ENCODE measurements around the gene DDIT4. TPM values are rescaled to one million over a fixed set of nuclear protein-coding genes. Genes with fewer than 3 reads are reported as not detected.
A peak's percentile ranks its signal among the peaks of the same experiment; 100 is the strongest.
"Not testable (repeated sequence)": the region's sequence is repeated elsewhere in the genome, so short reads cannot be mapped to it uniquely, and the experiment has no call there.

The DDIT4 gene
- polyA plus RNA-seq, 1 donor from 2014 or later = 29.9 TPM

GRCh38 chr10:72295330-72295910 is 21.7 kb downstream of the DDIT4 start:
- H4K20me1 ChIP-seq (ENCODE audit: insufficient read depth) = no peaks in the 10 kb centered on the region
- no peak overlapping the region for H3K27ac ChIP-seq (ENCODE audit: low read length)
- H3K9ac ChIP-seq (ENCODE audit: low read length) = no peak overlapping the region
- no peaks in the 10 kb centered on the region for H3K9me3 ChIP-seq (ENCODE audit: low read length)
- H3K36me3 ChIP-seq (ENCODE audit: insufficient read depth, low read length) = no peaks in the 10 kb centered on the region
- no peaks in the 10 kb centered on the region for H3F3A ChIP-seq (ENCODE audit: insufficient read depth, low read length, poor library complexity, severe bottlenecking)
- no peak overlapping the region for H3K4me2 ChIP-seq (ENCODE audit: low read length)
- H3K79me2 ChIP-seq (replicated peaks; ENCODE audit: insufficient read depth, low read length) = no peaks in the 10 kb centered on the region
- no peaks in the 10 kb centered on the region for H3K27me3 ChIP-seq (ENCODE audit: insufficient read depth, low read depth, low read length)
- TF ChIP-seq EZH2 (IDR thresholded peaks at IDR 0.05; ENCODE audit: borderline replicate concordance, insufficient read depth, low read length, poor library complexity, severe bottlenecking) = no peak
- TF ChIP-seq SMC3 (conservative IDR thresholded peaks at IDR 0.05; ENCODE audit: poor library complexity) = no peak
- no peak for TF ChIP-seq CTCF (IDR thresholded peaks at IDR 0.05; ENCODE audit: poor library complexity, severe bottlenecking)
- no peak for TF ChIP-seq RAD21 (conservative IDR thresholded peaks at IDR 0.05)
- no peak for TF ChIP-seq MXI1 (conservative IDR thresholded peaks at IDR 0.05; ENCODE audit: poor library complexity, severe bottlenecking)
- TF ChIP-seq TAF1 (IDR thresholded peaks at IDR 0.05; ENCODE audit: low read depth) = no peak
- TF ChIP-seq REST (IDR thresholded peaks at IDR 0.05; ENCODE audit: borderline replicate concordance) = no peak
- TF ChIP-seq EP300 (conservative IDR thresholded peaks at IDR 0.05; ENCODE audit: poor library complexity, severe bottlenecking) = no peak
- no peak for TF ChIP-seq POLR2AphosphoS5 (IDR thresholded peaks at IDR 0.05)
- no peak overlapping the region for H3K4me3 ChIP-seq (ENCODE audit: low read length)
- H2AFZ ChIP-seq (ENCODE audit: low read depth, low read length) = no peak overlapping the region
- H3K9me2 ChIP-seq (ENCODE audit: insufficient read depth, low read length) = no peaks in the 10 kb centered on the region

- not testable (repeated sequence) for H3K36me3 ChIP-seq (ENCODE audit: insufficient read depth, low read length); H3K4me2 ChIP-seq (ENCODE audit: low read length); H3K9me3 ChIP-seq (ENCODE audit: low read length); H2AFZ ChIP-seq (ENCODE audit: low read depth, low read length); H3K79me2 ChIP-seq (replicated peaks; ENCODE audit: insufficient read depth, low read length); H3K9me2 ChIP-seq (ENCODE audit: insufficient read depth, low read length); H4K20me1 ChIP-seq (ENCODE audit: insufficient read depth); H3K27me3 ChIP-seq (ENCODE audit: insufficient read depth, low read depth, low read length); H3F3A ChIP-seq (ENCODE audit: insufficient read depth, low read length, poor library complexity, severe bottlenecking)
- Histone ChIP-seq H3K27ac (ENCODE audit: low read length) (peak overlapping the region; percentile 59), H3K9ac (ENCODE audit: low read length) (peak overlapping the region; percentile 81), H3K4me3 (ENCODE audit: low read length) (peak overlapping the region; percentile 78)
Measured at GRCh38 chr10:72296829-72297280, 23.1 kb downstream of the DDIT4 start.

All from neural cell (in vitro differentiated cells).